Measurements from ENCODE around the gene CLDN16.

Gene CLDN16, protein sequence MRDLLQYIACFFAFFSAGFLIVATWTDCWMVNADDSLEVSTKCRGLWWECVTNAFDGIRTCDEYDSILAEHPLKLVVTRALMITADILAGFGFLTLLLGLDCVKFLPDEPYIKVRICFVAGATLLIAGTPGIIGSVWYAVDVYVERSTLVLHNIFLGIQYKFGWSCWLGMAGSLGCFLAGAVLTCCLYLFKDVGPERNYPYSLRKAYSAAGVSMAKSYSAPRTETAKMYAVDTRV

DNA sequence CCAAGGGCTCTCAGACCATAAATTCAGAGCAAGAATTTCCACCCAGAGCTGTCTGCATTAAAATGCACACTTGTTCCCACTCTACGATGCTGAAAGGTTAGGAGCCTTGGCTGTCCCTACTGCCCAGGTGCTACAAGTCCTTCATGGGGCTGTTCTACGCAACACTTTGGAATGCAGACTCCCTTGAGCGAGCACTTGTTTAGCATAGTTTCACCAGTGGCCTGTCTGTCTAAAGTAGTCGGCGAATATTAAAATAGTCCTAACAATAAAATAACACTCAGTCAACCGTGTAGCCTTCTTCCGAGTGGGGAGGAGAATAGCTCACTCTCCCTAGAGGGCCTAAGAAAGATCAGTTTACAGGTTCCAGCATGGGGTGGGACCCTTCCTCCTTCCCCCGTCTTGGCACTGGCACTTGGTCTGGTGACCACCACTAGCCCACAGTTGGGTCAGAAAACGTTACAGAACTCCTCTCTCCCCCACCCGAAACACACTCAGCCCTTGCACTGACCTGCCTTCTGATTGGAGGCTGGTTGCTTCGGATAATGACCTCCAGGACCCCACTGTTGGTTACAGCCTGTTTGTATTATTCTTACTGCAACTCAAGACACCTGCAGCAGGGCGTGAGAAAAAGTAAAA, at the start of gene CLDN16:
Gene CLDN16, plus strand, starts transcription at position 586 of the 636 bp plus-strand sequence. CDS start 167 bp downstream, outside the sequence.
- in situ Hi-C loops (cut with MboI; ENCODE audit: low pct_unique_long_range_greater_than_20kb, low sequenced_read_pairs), result no loop called here
- DNase-seq, result no peak

DNA sequence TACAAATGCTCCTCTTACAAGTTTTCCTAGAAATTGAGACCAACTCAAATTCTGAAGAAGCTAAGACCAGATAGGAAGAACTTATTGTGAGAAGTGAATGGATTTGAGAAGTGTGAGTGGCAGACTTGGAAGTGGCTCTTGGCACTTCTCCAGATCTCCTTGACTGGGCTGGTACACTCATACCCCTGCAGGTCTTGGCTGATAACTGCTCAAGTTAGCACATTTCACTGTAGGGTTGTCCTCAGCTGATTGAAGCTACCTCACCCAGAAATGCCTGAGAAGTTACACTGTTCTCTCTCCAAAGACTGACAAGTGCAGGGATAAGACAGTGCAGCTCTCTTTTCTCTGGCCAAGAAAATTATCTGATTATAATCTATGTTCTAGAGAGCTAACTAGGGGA, 49.2 kb upstream of the CLDN16 start:
- in situ Hi-C loops (cut with MboI; ENCODE audit: low pct_unique_long_range_greater_than_20kb, low sequenced_read_pairs), result no loop called here

DNA sequence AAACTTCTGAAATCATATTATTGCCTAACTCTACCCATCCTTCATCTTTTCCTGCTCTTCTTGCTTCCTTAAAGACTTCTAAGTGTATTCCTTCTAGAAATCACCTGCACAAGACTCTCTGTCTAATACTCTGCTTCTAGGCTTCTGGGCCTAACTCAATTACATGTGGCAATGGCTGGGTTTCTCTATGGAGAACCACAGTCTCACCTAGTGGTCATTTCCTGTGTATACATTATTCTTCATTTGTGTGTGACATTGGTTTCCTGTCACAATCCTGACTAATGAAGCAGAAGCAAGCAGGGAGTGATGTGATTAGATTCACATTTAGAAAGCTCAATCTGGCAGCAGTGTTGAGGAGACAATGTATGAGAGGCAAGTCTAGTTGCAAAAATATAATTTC, 48.8 kb upstream of the CLDN16 start:
- in situ Hi-C loops (cut with MboI; ENCODE audit: low pct_unique_long_range_greater_than_20kb, low sequenced_read_pairs), result no loop called here
- DNase-seq, result no peak

More for the DNA sequence above, 49.2 kb upstream of the CLDN16 start:
- DNase-seq, result no peak

DNA sequence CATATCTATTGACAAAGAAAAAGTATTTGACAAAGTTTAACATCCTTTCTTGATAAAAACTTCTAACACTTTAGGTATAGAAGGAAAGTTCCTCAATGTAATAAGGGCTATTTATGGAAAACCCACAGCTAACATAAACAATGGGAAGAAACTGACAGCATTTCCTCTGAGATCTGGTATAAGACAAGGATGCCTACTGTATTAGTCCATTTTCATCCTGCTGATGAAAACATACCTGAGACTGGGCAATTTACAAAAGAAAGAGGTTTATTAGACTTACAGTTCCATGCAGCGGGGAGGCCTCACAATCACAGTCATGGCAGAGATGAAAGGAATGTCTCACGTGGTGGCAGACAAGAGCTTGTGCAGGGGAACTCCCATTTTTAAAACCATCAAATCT, 47.9 kb upstream of the CLDN16 start:
- no peak for DNase-seq
- in situ Hi-C loops (cut with MboI; ENCODE audit: low pct_unique_long_range_greater_than_20kb, low sequenced_read_pairs), result no loop called here

DNA sequence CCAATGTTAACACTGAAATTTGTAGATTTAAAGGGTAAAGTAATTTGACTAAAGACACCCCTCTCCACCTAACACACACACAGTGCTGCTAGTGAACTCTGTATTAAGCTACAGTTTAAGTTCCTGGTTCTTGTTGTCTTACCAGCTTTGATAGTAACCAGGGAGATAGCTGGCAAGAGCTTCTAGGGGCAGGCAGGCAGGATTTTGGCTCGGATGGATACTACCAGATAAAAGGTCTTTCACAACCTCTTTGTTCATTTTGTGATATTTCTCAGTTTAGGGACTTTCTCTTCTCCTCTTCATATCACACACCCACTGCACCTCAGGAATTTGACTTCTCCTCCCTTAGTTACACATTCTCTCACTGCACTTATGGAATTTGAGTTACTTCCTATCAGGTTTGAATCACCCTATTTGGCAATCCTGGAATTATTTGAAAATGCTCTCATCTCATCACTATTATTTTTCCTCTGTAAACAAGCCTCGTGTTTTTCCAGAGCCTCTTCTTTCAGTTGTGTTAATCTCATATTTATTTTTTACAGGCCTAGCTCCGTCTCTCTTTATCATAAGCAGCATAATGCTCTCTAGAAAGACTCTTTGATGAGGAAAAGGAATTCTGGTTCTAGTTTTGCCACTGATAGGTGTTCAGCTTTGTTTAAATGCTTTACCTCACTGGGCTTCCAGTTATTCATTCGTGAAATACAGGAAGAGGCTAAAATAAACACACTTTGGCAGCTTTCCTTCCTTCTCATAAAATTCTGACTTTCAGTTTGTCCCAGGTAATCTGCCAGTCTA, 42.7 kb upstream of the CLDN16 start:
- DNase-seq, result no peak
- in situ Hi-C loops (cut with MboI; ENCODE audit: low pct_unique_long_range_greater_than_20kb, low sequenced_read_pairs), result no loop called here

DNA sequence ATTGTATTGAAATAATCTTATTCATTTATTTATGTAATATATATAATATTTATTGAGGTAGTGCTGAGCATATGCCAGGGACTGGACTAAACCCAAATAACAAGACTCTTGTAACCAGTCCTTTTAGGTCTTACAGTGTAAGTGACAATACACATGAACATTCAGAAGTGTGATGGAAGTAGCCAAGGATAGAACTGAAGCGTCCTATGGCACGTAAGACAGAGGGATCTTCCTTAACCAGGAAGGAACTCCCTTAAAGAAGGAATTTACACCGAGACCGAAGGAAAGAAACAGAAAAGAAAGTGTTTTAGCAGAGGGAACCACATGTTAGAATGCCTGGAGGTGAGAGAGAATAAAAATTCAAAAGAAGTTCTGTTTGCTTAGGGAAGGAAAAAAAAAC, 42.1 kb upstream of the CLDN16 start:
- DNase-seq, result no peak

DNA sequence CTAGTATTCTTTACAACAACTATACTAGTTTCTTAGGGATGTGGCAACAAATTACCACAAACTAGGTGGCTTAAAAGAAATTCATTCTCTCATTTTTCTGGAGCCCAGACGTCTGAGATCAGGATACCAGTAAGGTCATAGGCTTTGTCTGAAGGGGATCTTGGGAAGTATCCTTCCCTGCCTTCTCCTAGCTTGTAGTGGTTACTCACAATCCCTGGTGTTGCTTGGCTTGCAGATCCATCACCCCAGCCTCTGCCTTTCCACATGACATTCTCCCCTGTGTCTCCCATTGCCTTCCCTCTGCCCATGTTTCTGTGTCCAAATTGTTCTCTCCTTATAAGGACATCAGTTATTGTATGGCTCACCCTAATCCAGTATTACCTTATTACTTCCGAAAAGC, 41.4 kb upstream of the CLDN16 start:
- DNase-seq, result no peak

More for the DNA sequence above, 42.1 kb upstream of the CLDN16 start:
- in situ Hi-C loops (cut with MboI; ENCODE audit: low pct_unique_long_range_greater_than_20kb, low sequenced_read_pairs), result no loop called here

DNA sequence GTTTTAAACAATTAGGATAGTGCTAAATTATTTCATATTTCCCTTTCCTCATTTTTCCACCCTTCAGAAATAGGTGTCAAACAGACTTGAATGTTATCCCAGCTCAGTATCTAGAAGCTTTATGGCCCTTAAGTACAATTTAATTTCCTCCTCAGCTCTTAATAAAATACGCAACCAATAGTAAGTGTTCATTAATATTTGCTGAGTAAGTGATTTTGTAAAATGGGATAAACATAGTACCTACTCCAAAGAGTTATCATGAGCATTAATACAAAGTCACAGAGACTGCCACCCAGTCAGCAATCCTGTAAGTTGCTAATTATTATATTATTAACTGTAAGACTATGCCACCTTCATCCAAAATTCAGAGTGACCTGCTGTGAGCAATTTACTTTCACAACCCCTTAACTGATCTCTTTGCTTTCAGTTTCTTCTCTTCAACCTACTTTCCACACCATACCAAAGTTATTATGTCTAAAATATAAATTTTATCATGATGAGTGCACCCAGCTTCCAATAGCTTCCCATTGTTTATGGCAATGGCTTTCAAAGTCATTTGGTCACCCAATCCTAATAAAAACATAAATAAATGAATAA, 35.0 kb upstream of the CLDN16 start:
- no peak for DNase-seq
- in situ Hi-C loops (cut with MboI; ENCODE audit: low pct_unique_long_range_greater_than_20kb, low sequenced_read_pairs), result no loop called here

More for the DNA sequence above, 41.4 kb upstream of the CLDN16 start:
- in situ Hi-C loops (cut with MboI; ENCODE audit: low pct_unique_long_range_greater_than_20kb, low sequenced_read_pairs), result no loop called here

DNA sequence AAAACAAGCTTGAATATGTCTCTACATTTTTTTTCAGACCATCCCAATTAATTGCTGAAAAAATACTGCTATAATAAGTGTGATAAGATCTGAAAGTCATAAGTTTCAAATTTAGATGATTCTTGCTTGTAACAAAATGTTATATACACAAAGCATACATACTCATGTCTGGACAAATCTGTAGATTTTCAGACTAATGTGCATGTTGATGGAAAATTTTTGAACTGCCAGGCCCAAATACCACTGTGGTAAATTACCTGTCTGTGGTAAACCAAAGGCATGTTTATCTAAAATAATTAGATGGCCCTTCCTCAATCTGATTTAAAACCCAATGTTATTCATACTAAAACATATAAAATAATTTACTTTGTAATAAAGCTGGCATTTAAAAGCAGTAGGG, 31.7 kb upstream of the CLDN16 start:
- in situ Hi-C loops (cut with MboI; ENCODE audit: low pct_unique_long_range_greater_than_20kb, low sequenced_read_pairs), result no loop called here
- no peak for DNase-seq

DNA sequence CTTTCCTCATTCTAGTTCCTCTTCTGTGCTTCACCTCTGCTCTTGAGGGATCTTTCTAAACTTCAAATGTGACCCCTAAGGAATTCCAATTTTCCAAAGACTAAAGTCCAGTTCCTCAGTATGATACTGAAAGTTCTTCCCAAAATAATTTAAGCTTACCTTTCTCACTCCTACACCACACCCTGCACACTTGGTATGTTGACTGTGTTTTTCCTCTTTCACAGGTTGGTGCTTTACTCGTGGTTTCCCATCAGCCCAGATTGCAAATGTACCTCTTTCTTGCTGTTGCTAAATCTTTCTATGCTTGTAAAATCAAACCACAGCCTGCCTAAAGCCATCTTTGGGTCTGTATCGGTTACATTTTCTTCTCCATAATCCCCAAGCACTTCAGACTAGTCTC, 30.5 kb upstream of the CLDN16 start:
- in situ Hi-C loops (cut with MboI; ENCODE audit: low pct_unique_long_range_greater_than_20kb, low sequenced_read_pairs), result no loop called here
- DNase-seq, result no peak

DNA sequence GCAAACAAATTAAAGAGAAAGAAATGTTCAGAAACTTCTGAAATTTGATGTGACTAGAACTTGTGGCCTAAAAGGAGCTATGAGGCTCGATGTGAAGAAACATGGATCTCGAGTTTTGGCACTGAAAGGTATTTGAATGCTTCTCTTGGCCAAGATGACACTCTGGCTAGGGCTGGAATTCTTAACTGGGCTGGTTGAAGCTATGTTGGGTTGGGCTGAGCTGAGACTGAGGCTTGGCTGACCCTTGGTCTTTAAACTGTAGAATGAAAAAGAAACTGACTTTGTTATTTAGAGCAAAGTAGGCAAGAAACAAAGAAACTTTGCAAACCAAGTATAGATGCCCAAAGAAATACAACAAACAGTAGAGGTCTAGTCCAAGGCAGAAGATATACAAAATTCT, 28.1 kb upstream of the CLDN16 start:
- in situ Hi-C loops (cut with MboI; ENCODE audit: low pct_unique_long_range_greater_than_20kb, low sequenced_read_pairs), result no loop called here
- no peak for DNase-seq

DNA sequence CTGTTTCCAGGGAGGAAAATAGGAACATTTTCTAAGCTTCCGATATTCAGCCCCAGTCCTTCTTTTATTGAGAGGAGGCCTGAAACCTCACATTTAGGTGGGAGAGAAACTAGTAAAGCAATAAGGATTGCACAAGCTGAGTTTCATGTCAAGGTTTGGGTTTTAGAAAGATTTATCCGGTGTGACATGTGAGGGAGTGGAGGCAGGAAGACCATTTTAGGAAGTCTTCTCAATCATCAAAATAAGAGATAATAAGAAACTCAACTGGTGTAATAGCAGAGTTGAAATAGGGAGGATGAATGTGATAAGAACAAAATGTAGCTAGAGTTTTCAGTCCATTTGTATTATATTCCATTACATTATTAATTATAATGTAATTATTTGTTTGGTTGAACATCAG, 27.7 kb upstream of the CLDN16 start:
- DNase-seq, result no peak
- in situ Hi-C loops (cut with MboI; ENCODE audit: low pct_unique_long_range_greater_than_20kb, low sequenced_read_pairs), result no loop called here

DNA sequence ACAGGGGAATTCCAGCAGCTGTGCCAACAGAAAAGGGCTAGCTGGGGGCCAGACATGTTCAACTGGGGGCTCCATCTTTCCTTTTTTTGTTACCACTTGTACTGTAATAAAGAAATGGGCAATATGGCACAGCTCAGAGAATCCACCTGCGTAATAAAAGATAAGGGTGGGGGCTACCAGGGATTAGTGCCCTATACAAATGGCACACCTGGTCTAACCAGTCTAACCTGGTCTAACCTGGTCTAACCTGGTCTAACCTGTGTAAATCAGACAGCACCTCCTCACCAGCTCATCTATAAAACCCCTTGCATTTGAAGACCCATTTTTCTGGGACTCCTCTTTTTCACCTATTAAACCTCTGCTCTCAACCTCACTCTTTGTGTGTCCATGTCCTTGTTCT, 26.2 kb upstream of the CLDN16 start:
- in situ Hi-C loops (cut with MboI; ENCODE audit: low pct_unique_long_range_greater_than_20kb, low sequenced_read_pairs), result no loop called here
- DNase-seq, result no peak

DNA sequence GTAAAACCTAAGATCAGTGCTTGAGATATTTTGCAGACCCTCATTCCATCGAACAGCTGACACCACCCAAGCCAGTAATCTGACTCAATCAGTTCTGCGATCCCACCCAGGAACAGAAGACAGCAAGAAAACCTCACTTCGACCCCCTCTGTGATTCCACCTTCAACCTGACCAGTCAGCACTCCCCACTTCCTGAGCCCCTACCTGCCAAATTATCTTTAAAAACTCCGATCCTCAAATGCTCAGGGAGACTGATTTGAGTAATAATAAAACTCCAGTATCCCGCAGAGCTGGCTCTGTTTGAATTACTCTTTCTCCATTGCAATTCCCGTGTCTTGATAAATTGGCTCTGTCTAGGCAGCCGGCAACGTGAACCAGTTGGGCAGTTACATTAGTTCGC, 25.7 kb upstream of the CLDN16 start:
- no peak for DNase-seq
- in situ Hi-C loops (cut with MboI; ENCODE audit: low pct_unique_long_range_greater_than_20kb, low sequenced_read_pairs), result no loop called here

DNA sequence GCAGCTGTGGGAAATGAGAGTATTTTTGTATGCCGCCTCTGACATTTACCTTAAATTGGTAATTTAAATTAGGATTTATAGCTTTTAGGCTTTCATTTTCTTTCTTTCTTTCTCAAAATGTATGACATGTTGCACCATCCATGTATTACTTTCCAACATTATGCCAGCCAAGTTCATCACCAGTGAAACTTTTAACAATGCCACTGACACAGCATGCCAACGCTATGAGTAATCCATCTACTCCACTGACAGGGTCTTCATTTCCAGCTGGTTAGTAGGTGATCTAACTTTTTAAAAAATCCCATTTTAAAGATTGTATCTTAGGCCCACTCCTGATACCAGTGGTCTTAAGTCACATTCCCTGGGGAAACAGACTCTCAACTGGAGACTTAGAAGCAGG, 21.8 kb upstream of the CLDN16 start:
- in situ Hi-C loops (cut with MboI; ENCODE audit: low pct_unique_long_range_greater_than_20kb, low sequenced_read_pairs), result no loop called here
- no peak for DNase-seq

DNA sequence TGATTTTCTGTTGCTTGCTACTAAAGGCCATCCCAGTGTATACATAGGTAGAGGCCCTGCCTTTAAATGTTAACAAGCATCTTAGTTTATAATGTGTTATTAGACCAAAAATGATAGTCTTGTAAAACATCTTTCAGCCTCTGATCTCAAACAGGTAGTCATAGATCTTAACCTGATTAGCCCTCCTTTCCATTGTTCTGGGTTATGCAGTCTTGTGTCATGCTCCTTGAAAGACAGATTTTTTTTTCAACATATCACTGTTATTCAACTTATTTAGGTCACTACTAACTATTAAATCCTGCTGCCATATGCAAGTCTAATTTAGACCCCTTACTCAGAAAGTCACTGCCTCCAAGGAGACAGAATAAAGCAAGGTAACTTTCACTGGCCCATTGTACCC, 19.1 kb upstream of the CLDN16 start:
- no peak for DNase-seq
- in situ Hi-C loops (cut with MboI; ENCODE audit: low pct_unique_long_range_greater_than_20kb, low sequenced_read_pairs), result no loop called here

DNA sequence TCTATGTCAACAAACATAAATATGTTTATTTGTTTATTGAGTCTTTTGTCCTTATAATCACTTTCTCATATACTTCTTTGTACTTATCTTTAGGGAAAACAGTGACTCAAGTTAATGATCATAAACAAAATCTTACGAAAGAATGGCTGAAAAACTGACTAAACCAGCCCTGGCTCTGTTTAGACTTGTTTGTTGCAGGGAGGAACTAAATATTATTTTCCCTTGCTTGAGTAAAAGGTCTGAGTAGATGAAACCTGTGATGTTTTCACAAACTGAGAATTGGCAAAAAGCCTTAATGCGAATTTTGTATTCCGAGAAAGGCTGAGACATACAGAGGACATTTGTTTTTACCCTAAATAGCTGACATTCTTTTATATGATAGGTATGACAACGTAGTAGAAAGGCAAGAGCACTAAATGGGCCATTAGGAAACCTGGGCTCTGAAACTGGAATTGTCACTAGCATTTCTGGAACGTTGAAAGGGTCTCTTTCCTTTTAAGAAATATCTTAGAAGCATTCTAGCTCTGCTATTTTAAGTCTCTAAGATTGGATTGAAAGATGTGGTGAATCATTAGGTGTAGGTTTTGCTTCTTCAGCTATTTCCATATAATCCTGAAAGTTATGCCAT, 18.2 kb upstream of the CLDN16 start:
- in situ Hi-C loops (cut with MboI; ENCODE audit: low pct_unique_long_range_greater_than_20kb, low sequenced_read_pairs), result no loop called here
- DNase-seq, result no peak

DNA sequence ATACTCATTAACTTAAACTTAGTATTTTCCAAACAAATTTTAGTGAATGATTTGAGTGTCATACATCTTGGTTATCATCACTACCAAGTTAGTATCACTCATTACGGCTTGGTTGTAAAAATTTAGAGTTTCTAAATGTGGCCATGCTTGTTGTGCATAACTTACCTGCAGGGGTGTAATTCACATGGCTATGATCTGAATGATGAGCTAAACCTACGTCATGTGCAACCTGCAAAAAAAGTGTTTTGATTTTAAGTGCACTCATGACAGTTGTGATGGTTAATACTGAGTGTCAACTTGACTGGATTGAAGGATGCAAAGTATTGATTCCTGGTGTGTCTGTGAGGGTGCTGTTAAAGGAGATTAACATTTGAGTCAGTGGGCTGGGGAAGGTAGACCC, 17.6 kb upstream of the CLDN16 start:
- in situ Hi-C loops (cut with MboI; ENCODE audit: low pct_unique_long_range_greater_than_20kb, low sequenced_read_pairs), result no loop called here
- no peak for DNase-seq

DNA sequence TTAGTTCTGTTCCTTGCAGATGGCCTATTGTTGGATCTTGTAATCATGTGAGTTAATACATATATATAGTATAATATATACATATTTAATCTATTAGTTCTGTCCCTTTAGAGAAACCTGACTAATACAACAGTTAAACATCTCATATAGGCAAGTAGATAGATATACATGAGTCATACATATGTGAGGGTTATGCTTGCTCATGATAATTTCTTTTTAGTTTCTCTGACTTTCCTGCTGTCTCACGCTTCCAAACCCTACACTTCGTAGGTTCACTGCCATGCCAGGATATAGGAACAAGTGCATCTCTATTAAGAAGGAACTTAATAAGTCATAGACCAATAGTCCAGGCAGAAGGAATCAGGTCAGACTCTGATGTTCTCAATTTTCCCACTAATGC, 16.8 kb upstream of the CLDN16 start:
- DNase-seq, result no peak
- in situ Hi-C loops (cut with MboI; ENCODE audit: low pct_unique_long_range_greater_than_20kb, low sequenced_read_pairs), result no loop called here

DNA sequence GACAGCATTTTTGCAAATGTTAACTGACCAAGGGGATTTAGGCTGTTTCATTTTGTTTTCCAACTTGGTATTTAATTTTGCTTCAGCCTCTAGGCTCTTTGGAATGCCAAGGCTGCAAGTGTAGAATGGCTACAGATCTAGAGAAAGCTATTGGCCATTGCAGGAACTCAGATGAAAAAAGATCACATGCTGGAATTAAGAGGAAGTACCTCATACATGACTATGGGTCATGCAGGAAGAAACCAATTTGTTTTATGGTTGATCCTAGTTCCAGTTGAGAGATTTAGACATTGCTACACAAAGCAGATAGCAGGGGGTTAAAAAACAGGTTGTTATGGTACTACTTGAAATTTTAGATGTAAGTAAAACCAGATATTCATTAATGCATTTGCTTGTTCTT, 12.7 kb upstream of the CLDN16 start:
- in situ Hi-C loops (cut with MboI; ENCODE audit: low pct_unique_long_range_greater_than_20kb, low sequenced_read_pairs), result no loop called here
- DNase-seq, result peak; percentile 51

All from KBM-7 (cell line).